ENCODE measurements around the gene MACROD2.

The MACROD2 gene

GRCh38 chr20:14677455-14677854, 682.1 kb downstream of the MACROD2 start:
- no peak for DNase-seq

- DNase-seq: no peak
Measured at GRCh38 chr20:14685183-14685582, 689.9 kb downstream of the MACROD2 start.

- DNase-seq: no peak
Measured at GRCh38 chr20:14687313-14687712, 692.0 kb downstream of the MACROD2 start.

GRCh38 chr20:14688005-14688404, 692.7 kb downstream of the MACROD2 start:
- no peak for DNase-seq

- DNase-seq: no peak
Measured at GRCh38 chr20:14691994-14692393, 696.7 kb downstream of the MACROD2 start.

GRCh38 chr20:14696478-14696877, 701.2 kb downstream of the MACROD2 start:
- DNase-seq: no peak

GRCh38 chr20:14696937-14697336, 701.6 kb downstream of the MACROD2 start:
- no peak for DNase-seq

- no peak for DNase-seq
Measured at GRCh38 chr20:14698125-14698524, 702.8 kb downstream of the MACROD2 start.

- DNase-seq: no peak
Measured at GRCh38 chr20:14698605-14699373, 703.5 kb downstream of the MACROD2 start.

- DNase-seq: no peak
Measured at GRCh38 chr20:14700639-14700960, 705.3 kb downstream of the MACROD2 start.

GRCh38 chr20:14701326-14701725, 706.0 kb downstream of the MACROD2 start:
- DNase-seq: no peak

- no peak for DNase-seq
Measured at GRCh38 chr20:14706555-14706954, 711.2 kb downstream of the MACROD2 start.

GRCh38 chr20:14707026-14707680, 711.8 kb downstream of the MACROD2 start:
- DNase-seq: no peak

GRCh38 chr20:14707865-14708596, 712.7 kb downstream of the MACROD2 start:
- DNase-seq: no peak

GRCh38 chr20:14709439-14709838, 714.1 kb downstream of the MACROD2 start:
- no peak for DNase-seq

GRCh38 chr20:14710951-14711350, 715.6 kb downstream of the MACROD2 start:
- DNase-seq: no peak

- DNase-seq: no peak
Measured at GRCh38 chr20:14711652-14712051, 716.3 kb downstream of the MACROD2 start.

GRCh38 chr20:14712302-14712739, 717.0 kb downstream of the MACROD2 start:
- no peak for DNase-seq

GRCh38 chr20:14715400-14715799, 720.1 kb downstream of the MACROD2 start:
- no peak for DNase-seq

- DNase-seq: no peak
Measured at GRCh38 chr20:14716351-14716801, 721.1 kb downstream of the MACROD2 start.

- no peak for DNase-seq
Measured at GRCh38 chr20:14717134-14717999, 722.1 kb downstream of the MACROD2 start.

GRCh38 chr20:14720251-14720650, 724.9 kb downstream of the MACROD2 start:
- no peak for DNase-seq

GRCh38 chr20:14721926-14722452, 726.7 kb downstream of the MACROD2 start:
- no peak for DNase-seq

All from NCI-H345 (cell line).